HS-27A (cell line): Measurements from ENCODE around the gene TSSK3.

ENCODE experiments used
- DNase-seq: peaks from one replicate; pipeline ENCODE4 v3.0.0-alpha.2; 2012; ENCODE audit warnings: low read depth, missing footprints

TSSK3 gene

GRCh38 chr1:32362474-32363313, at the start of gene TSSK3, which contains the start of gene FAM229A:
Gene TSSK3 (plus strand): TSS chr1:32362539. CDS start chr1:32362702, 163 bp downstream.
Gene FAM229A (minus strand): TSS chr1:32362485. CDS start chr1:32362091, 394 bp downstream.
- no peak for DNase-seq

- no peak for DNase-seq
Observed at GRCh38 chr1:32316903-32317277, 45.4 kb upstream of the TSSK3 start.

GRCh38 chr1:32318127-32318869, 44.0 kb upstream of the TSSK3 start:
- DNase-seq, result no peak

- no peak for DNase-seq
Observed at GRCh38 chr1:32321712-32322291, 40.5 kb upstream of the TSSK3 start.

GRCh38 chr1:32327204-32327603, 35.1 kb upstream of the TSSK3 start:
- no peak for DNase-seq

GRCh38 chr1:32329931-32330466, 32.3 kb upstream of the TSSK3 start:
- DNase-seq, result no peak

- no peak for DNase-seq
Observed at GRCh38 chr1:32330558-32331151, 31.7 kb upstream of the TSSK3 start.

- no peak for DNase-seq
Observed at GRCh38 chr1:32331549-32331948, 30.8 kb upstream of the TSSK3 start.

- no peak for DNase-seq
Observed at GRCh38 chr1:32332290-32333079, 29.9 kb upstream of the TSSK3 start.

GRCh38 chr1:32333251-32333963, 28.9 kb upstream of the TSSK3 start:
- DNase-seq, result no peak

GRCh38 chr1:32334274-32334861, 28.0 kb upstream of the TSSK3 start:
- DNase-seq, result no peak

- no peak for DNase-seq
Observed at GRCh38 chr1:32334864-32335534, 27.3 kb upstream of the TSSK3 start.

GRCh38 chr1:32335535-32335789, 26.9 kb upstream of the TSSK3 start:
- DNase-seq, result no peak

GRCh38 chr1:32335790-32336590, 26.3 kb upstream of the TSSK3 start, which contains the start of gene MARCKSL1:
Gene MARCKSL1 (minus strand): TSS chr1:32336233. CDS start chr1:32336033, 200 bp downstream.
- DNase-seq, result no peak

- no peak for DNase-seq
Observed at GRCh38 chr1:32336591-32336932, 25.8 kb upstream of the TSSK3 start.

- no peak for DNase-seq
Observed at GRCh38 chr1:32336963-32337675, 25.2 kb upstream of the TSSK3 start.

- DNase-seq, result no peak
Observed at GRCh38 chr1:32337855-32338636, 24.3 kb upstream of the TSSK3 start.
